Measurements from ENCODE around the gene KRTAP10-10. TPM values are rescaled to one million over a fixed set of nuclear protein-coding genes. Genes with fewer than 3 reads are reported as not detected.

The KRTAP10-10 gene
- total and polyA plus RNA-seq, 3 donors from 2014 or later: not detected

DNA sequence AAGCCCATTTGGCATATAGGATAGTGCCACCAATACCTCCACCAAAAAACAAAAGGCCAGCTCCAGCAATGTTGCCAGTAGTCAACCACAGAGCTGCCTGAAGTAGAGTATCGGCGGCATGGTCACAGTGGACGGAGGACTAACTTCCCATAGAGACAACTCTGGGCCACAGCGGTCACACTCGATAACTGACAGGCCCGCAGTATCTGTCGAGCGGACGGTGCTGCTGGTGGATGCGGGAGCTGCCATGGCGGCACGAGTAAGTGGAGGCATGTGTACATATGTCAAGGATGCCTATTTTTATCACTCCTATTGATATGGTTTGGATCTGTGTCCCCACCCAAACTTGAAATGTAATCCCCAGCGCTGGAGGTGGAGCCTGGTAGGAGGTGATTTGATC lies 40.7 kb downstream of the KRTAP10-10 start:
- Histone ChIP-seq H3K4me3 (no peak overlapping the region), H3K4me1 (no peaks in the 10 kb centered on the region), H3K27ac (no peak overlapping the region), H3K36me3 (ENCODE audit: low read depth, missing control alignments) (no peaks in the 10 kb centered on the region), H3K27me3 (no peaks in the 10 kb centered on the region), H3K9me3 (no peaks in the 10 kb centered on the region)
- TF ChIP-seq POLR2A (IDR thresholded peaks at IDR 0.05) (no peak), CTCF (IDR thresholded peaks at IDR 0.05) (no peak)
- intact Hi-C loops (cut with DNase I; ENCODE audit: low total_unique reads): no loop called here
- no peak for DNase-seq
- 90 to 92% methylated on average over 13 of the region's 13 CpGs for WGBS, 2 donors

DNA sequence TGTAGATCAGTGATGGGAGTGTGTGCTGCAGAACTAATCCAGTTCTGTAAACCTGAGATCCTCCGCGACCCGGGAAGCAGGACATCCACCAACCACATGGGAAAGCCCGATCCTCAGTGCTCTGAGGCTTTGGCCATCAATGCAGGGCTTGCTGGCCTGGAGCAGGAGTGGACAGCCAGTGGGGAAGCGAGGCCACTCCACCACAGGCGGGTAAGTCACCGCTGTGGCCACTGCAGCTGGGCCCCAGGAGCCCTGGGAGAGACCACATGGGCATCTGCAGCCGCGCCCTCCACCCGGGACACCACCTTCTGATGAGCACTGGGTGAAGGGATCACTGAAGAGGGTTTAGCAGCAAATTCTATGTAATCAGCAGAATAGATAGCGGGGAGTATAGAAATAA lies 44.0 kb downstream of the KRTAP10-10 start:
- Histone ChIP-seq H3K9me3 (no peaks in the 10 kb centered on the region), H3K4me1 (no peaks in the 10 kb centered on the region), H3K27me3 (no peaks in the 10 kb centered on the region), H3K27ac (no peak overlapping the region), H3K36me3 (ENCODE audit: low read depth, missing control alignments) (no peaks in the 10 kb centered on the region), H3K4me3 (no peak overlapping the region)
- intact Hi-C loops (cut with DNase I; ENCODE audit: low total_unique reads): no loop called here
- TF ChIP-seq POLR2A (IDR thresholded peaks at IDR 0.05) (no peak), CTCF (IDR thresholded peaks at IDR 0.05) (no peak)
- 62 to 77% methylated on average over 10 to 11 of the region's 11 CpGs for WGBS, 2 donors
- DNase-seq: no peak

DNA sequence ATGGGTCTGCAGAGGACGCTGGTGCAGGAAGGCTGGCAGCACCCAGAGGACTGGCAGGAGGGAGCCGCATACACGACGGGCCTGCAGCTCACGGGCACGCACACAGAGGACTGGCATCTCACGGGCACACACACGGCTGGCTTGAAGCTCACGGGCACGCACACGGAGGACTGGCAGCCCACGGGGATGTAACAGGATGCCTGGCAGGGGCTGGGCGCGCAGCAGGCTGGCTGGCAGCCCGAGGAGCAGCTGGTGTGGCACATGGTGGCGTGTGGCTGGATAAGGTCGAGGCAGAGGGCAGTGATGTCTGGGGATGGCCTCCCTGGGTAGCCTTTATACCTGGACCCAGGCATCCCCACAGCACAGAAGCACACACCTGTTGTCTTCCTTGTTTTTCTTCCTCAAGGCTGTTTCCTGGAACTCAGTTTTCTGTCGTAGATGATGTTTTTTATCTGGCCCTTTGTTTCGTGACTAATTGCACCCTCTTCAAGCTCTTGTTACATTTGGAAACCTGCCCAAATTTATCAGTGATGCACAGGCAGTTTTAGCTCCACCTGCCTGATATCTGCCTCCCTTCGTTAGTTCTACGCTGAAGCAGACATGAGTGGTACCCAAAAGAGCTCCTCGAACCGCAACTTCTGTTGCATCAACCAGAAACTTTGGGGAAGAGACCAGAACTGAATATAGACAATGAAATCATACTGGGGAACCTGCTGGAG lies 44.9 kb downstream of the KRTAP10-10 start, which contains the start of gene KRTAP12-1:
Gene KRTAP12-1 (minus strand): TSS at position 303 of the 719 bp plus-strand sequence. CDS start 40 bp downstream, at position 263.
- H3K27ac ChIP-seq: no peak within 1 kb of the TSS
- H3K4me3 ChIP-seq: no peak within 1 kb of the TSS
- 71 to 80% methylated on average over 15 to 23 of the region's 23 CpGs for WGBS, 2 donors
- no peak for TF ChIP-seq POLR2A (IDR thresholded peaks at IDR 0.05)
- TF ChIP-seq CTCF (IDR thresholded peaks at IDR 0.05): no peak
- H3K36me3 ChIP-seq (ENCODE audit: low read depth, missing control alignments): no peaks in the 10 kb centered on the region
- no peaks in the 10 kb centered on the region for H3K9me3 ChIP-seq
- no peak for DNase-seq
- H3K4me1 ChIP-seq: no peaks in the 10 kb centered on the region
- intact Hi-C loops (cut with DNase I; ENCODE audit: low total_unique reads): no loop called here
- H3K27me3 ChIP-seq: no peaks in the 10 kb centered on the region

DNA sequence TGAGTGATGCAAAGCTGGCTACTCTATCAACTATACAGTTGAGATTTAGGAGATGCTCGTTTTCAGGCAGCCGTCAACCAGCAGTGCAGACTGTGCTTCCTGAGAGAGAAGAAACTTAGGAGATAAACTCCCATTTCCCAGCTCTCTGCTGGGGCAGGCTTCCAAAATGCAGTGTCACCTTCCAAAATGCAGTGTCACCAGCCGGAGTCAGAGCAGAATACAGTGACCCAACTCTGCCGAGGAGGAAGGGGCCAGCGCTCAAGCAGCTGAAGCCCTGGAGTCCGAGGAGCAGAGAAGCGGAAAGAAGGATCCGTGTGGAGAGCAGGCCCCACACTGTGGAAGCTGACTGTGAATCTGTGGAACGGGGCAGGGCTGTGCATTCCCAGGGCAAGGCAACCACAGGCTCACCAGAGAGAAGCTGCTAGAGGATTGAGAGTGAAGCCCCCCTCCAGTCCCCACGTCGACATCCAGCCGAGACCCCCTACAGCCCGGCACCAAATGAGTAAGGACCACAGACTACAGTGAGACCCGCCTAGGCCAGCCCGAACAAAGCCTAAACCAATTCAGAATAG lies 45.5 kb downstream of the KRTAP10-10 start:
- DNase-seq: no peak
- no peaks in the 10 kb centered on the region for H3K36me3 ChIP-seq (ENCODE audit: low read depth, missing control alignments)
- intact Hi-C loops (cut with DNase I; ENCODE audit: low total_unique reads): no loop called here

GRCh38 chr21:44684077-44684476 lies 46.9 kb downstream of the KRTAP10-10 start:
- TF ChIP-seq CTCF (IDR thresholded peaks at IDR 0.05) (no peak), POLR2A (IDR thresholded peaks at IDR 0.05) (no peak)
- no peak overlapping the region for H3K27ac ChIP-seq
- no peaks in the 10 kb centered on the region for H3K9me3 ChIP-seq
- no peak for DNase-seq
- H3K4me1 ChIP-seq: no peaks in the 10 kb centered on the region
- no peak overlapping the region for H3K4me3 ChIP-seq
- no peaks in the 10 kb centered on the region for H3K27me3 ChIP-seq
- intact Hi-C loops (cut with DNase I; ENCODE audit: low total_unique reads): no loop called here
- WGBS, 2 donors: 79 to 81% methylated on average over 7 of the region's 7 CpGs
- H3K36me3 ChIP-seq (ENCODE audit: low read depth, missing control alignments): no peaks in the 10 kb centered on the region

More for the DNA sequence above, 45.5 kb downstream of the KRTAP10-10 start:
- no peak for TF ChIP-seq POLR2A (IDR thresholded peaks at IDR 0.05)
- H3K4me1 ChIP-seq: no peaks in the 10 kb centered on the region
- WGBS, 2 donors: 75 to 87% methylated on average over 15 of the region's 15 CpGs
- H3K9me3 ChIP-seq: no peaks in the 10 kb centered on the region
- H3K27ac ChIP-seq: no peak overlapping the region
- H3K4me3 ChIP-seq: no peak overlapping the region
- H3K27me3 ChIP-seq: no peaks in the 10 kb centered on the region

Measured in testis (tissue), 3 donors.